RCC 7860 (cell line): ENCODE results near the gene MYORG.

Source experiments
- DNase-seq: peaks from one replicate; pipeline ENCODE4 v3.0.0-alpha.2; 2015; ENCODE audit warnings: low spot score
- FAIRE-seq: peaks from 2 replicates; lab custom pipeline; 2012; peaks lifted over from hg19 to GRCh38; lab: Jason Lieb, UNC

The MYORG gene

GRCh38 chr9:34376596-34377403, at the start of gene MYORG:
Gene MYORG (minus strand): TSS chr9:34376898. CDS start chr9:34372943, 3,955 bp downstream.
- DNase-seq: peak; percentile 90
- FAIRE-seq: peak; percentile 81

- no peak for DNase-seq
- no peak for FAIRE-seq
Measured at GRCh38 chr9:34419716-34420504, 43.2 kb upstream of the MYORG start.

GRCh38 chr9:34417734-34418133, 41.0 kb upstream of the MYORG start:
- DNase-seq (no peak), FAIRE-seq (no peak)

GRCh38 chr9:34413231-34413852, 36.6 kb upstream of the MYORG start:
- no peak for FAIRE-seq
- no peak for DNase-seq

GRCh38 chr9:34412336-34412735, 35.6 kb upstream of the MYORG start:
- FAIRE-seq (no peak), DNase-seq (no peak)

- FAIRE-seq: no peak
- DNase-seq: no peak
Measured at GRCh38 chr9:34409154-34409553, 32.5 kb upstream of the MYORG start.

- FAIRE-seq: no peak
- no peak for DNase-seq
Measured at GRCh38 chr9:34408173-34408572, 31.5 kb upstream of the MYORG start.

GRCh38 chr9:34406219-34406618, 29.5 kb upstream of the MYORG start:
- DNase-seq (no peak), FAIRE-seq (no peak)

- FAIRE-seq (no peak), DNase-seq (no peak)
Measured at GRCh38 chr9:34405719-34406118, 29.0 kb upstream of the MYORG start.

- DNase-seq (peak; percentile 69), FAIRE-seq (peak; percentile 63)
Measured at GRCh38 chr9:34403554-34404380, 27.1 kb upstream of the MYORG start.

GRCh38 chr9:34400686-34401602, 24.2 kb upstream of the MYORG start:
- DNase-seq (no peak), FAIRE-seq (no peak)

GRCh38 chr9:34400275-34400674, 23.6 kb upstream of the MYORG start:
- DNase-seq (no peak), FAIRE-seq (no peak)

GRCh38 chr9:34399729-34400128, 23.0 kb upstream of the MYORG start:
- no peak for FAIRE-seq

GRCh38 chr9:34398875-34399274, 22.2 kb upstream of the MYORG start:
- DNase-seq (no peak), FAIRE-seq (no peak)

More at GRCh38 chr9:34399729-34400128, 23.0 kb upstream of the MYORG start:
- no peak for DNase-seq

- DNase-seq: no peak
- no peak for FAIRE-seq
Measured at GRCh38 chr9:34396276-34397214, 19.8 kb upstream of the MYORG start.

GRCh38 chr9:34392511-34392910, 15.8 kb upstream of the MYORG start:
- FAIRE-seq: no peak

GRCh38 chr9:34387239-34387638, 10.5 kb upstream of the MYORG start:
- DNase-seq: no peak
- no peak for FAIRE-seq

More at GRCh38 chr9:34392511-34392910, 15.8 kb upstream of the MYORG start:
- no peak for DNase-seq

GRCh38 chr9:34386656-34387055, 10.0 kb upstream of the MYORG start:
- FAIRE-seq (no peak), DNase-seq (no peak)
